ENCODE results near the gene FAM20C. TPM values are rescaled to one million over a fixed set of nuclear protein-coding genes. Genes with fewer than 3 reads are reported as not detected.

FAM20C gene
- total RNA-seq, 1 donor from 2014 or later: 42.9 TPM

DNA sequence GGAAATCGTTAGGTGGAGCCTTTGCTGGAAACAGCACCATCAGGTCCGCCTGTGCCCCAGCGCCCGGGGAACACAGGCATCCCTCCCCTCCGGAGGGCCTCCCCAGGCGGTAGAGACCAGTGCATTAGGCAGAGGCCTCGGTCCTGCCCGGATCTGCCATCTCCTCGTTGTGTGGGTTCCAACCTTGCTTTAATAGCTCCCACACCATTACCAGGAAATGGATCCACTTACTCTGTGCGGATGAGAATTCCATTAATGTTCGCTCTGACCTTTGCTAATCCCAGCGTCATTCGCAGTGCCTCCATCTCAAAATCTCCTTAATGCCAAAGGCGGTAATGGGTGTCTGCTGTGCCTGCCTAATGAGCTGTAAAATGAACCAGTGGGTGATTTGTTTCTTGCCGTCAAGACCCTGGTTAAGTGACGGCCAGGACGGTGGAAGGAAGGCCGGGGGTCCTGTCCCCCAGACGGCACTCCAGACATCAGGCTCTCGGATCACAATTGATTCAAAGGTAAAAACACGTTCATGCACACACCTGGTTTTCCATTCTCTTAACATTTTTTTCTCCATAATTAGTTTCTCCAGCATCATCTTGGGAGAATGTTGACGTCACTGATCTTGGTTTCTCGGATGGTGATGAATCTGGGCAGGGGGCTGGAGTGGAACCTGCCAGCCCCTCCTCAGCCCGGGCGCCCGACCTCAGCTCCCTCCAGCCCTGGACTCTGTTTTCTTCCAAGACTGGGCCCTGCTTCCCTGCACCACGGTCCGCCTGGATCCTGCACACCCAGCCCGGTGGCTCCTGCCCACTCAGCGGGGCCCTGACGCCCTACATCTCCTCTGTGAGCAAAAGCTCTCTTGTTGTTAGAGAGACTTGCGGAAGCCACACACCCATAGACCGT lies 22.8 kb upstream of the FAM20C start:
- no peak overlapping the region for H3K27ac ChIP-seq
- DNase-seq (no peak), ATAC-seq (no peak)
- H3K27me3 ChIP-seq (ENCODE audit: low read depth): peaks cover 6% of the 10 kb centered on the region
- TF ChIP-seq, protein P1, sequence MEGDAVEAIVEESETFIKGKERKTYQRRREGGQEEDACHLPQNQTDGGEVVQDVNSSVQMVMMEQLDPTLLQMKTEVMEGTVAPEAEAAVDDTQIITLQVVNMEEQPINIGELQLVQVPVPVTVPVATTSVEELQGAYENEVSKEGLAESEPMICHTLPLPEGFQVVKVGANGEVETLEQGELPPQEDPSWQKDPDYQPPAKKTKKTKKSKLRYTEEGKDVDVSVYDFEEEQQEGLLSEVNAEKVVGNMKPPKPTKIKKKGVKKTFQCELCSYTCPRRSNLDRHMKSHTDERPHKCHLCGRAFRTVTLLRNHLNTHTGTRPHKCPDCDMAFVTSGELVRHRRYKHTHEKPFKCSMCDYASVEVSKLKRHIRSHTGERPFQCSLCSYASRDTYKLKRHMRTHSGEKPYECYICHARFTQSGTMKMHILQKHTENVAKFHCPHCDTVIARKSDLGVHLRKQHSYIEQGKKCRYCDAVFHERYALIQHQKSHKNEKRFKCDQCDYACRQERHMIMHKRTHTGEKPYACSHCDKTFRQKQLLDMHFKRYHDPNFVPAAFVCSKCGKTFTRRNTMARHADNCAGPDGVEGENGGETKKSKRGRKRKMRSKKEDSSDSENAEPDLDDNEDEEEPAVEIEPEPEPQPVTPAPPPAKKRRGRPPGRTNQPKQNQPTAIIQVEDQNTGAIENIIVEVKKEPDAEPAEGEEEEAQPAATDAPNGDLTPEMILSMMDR (IDR thresholded peaks at IDR 0.05): no peak
- no peak overlapping the region for H3K4me3 ChIP-seq
- H3K36me3 ChIP-seq: no peaks in the 10 kb centered on the region
- peaks cover 10% of the 10 kb centered on the region for H3K4me1 ChIP-seq
- H3K9me3 ChIP-seq: no peaks in the 10 kb centered on the region
- intact Hi-C loops (cut with DNase I): no loop called here

GRCh38 chr7:170551-171363 lies 21.6 kb upstream of the FAM20C start:
- Histone ChIP-seq H3K9me3 (no peaks in the 10 kb centered on the region), H3K27me3 (ENCODE audit: low read depth) (peaks cover 6% of the 10 kb centered on the region), H3K36me3 (no peaks in the 10 kb centered on the region), H3K4me1 (no peaks in the 10 kb centered on the region), H3K27ac (no peak overlapping the region), H3K4me3 (no peak overlapping the region)
- TF ChIP-seq, protein P1 (IDR thresholded peaks at IDR 0.05): no peak
- ATAC-seq (no peak), DNase-seq (no peak)
- intact Hi-C loops (cut with DNase I): no loop called here

DNA sequence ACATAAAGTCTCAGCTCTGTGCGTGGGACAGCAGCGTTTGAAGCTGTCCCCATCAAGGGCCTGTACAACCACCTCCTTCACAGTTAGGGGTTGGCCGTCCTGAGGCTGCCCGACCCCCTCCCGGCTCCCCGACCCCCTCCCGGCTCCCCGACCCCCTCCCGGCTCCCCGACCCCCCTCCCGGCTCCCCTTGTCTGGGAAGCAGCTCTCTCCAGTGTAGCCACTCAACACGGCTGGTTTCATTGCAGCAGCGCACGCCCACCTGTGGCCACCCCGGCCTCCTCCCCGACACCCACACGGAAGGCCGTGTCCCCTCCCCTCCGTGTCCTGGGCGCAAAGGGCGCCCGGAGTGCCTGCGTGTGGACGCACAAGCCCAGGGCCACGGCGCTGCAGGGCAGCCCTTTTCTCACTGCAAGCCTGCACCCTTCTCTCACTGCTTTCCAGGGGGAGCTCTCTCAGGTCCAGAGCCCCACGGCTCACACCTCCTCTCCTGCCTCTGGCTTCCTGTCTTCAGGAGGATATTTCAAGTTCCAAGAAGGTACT lies 20.9 kb upstream of the FAM20C start:
- Histone ChIP-seq H3K27ac (no peak overlapping the region), H3K36me3 (no peaks in the 10 kb centered on the region), H3K4me1 (no peaks in the 10 kb centered on the region), H3K9me3 (no peaks in the 10 kb centered on the region), H3K4me3 (no peak overlapping the region), H3K27me3 (ENCODE audit: low read depth) (peaks cover 6% of the 10 kb centered on the region)
- ATAC-seq: no peak
- DNase-seq: peak; percentile 40
- intact Hi-C loops (cut with DNase I): no loop called here
- TF ChIP-seq, protein P1 (IDR thresholded peaks at IDR 0.05): no peak

DNA sequence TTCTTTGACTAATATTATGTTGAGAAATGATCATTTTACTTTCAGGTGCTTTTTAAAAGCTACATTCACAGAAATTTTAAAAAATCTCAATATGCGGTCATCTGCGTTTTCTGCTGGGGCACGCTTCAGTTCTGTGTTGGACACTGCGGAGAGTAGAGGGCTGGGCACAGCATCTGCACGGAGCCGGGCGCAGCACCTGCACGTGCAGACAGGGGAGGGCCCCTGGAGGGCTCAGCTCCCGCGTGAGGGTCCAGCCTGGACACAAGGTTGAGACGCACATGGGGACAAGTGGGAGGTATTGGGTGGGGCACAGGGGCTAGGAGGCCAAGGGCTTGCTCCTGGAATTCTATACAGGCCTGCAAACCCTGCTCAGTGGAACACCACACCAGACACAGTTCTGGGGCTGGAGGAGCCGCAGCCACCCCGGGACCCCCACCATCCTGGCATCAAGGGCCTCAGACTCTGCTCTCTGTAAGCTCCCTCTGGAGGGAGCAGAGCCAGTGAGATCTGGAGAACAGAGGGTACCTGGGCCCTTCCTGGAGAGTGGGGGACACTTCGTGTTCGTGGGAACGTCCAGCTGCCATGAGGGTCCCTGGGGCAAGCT lies 20.4 kb upstream of the FAM20C start:
- Histone ChIP-seq H3K9me3 (no peaks in the 10 kb centered on the region), H3K36me3 (no peaks in the 10 kb centered on the region), H3K4me3 (no peak overlapping the region), H3K4me1 (no peaks in the 10 kb centered on the region), H3K27me3 (ENCODE audit: low read depth) (peaks cover 6% of the 10 kb centered on the region), H3K27ac (no peak overlapping the region)
- DNase-seq (peak; percentile 27), ATAC-seq (no peak)
- intact Hi-C loops (cut with DNase I): no loop called here
- TF ChIP-seq, protein P1 (IDR thresholded peaks at IDR 0.05): no peak

DNA sequence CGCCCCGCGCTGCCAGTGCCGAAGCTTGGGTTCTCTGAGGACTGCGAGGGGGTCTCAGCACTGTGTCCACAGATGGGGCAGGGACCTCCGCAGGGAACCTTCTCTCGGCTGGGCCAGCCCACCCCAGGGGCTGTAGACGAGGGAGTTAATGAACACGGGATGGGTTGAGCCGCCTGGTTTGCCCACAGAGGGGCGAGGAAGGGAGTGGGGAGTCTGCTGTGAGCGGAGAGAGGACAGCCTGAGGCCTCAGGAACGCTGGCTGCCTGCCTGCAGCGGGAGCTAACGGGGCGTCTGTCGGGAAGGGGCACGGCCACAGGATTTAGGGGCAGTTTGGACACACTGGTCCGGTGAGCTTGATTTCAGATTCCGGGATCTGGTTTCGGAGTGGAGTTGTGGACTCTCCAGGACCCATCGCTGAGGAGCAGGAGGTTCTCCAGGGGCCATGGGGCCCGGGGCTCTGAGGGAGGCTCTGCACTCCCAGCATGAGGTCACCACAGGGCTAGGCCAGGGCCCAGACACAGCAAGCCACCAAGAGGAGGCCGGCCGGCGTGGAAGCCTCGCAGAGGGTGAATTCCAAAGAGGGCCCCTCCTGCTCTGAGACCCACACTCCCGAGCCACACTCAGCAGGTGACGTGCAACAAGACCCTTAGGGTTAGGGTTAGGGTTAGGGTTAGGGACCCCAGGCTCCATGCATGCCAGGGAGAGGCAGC lies 19.0 kb upstream of the FAM20C start:
- H3K27me3 ChIP-seq (ENCODE audit: low read depth): peaks cover 6% of the 10 kb centered on the region
- intact Hi-C loops (cut with DNase I): no loop called here
- no peak for ATAC-seq
- no peaks in the 10 kb centered on the region for H3K4me1 ChIP-seq
- no peaks in the 10 kb centered on the region for H3K36me3 ChIP-seq
- no peak overlapping the region for H3K4me3 ChIP-seq
- no peaks in the 10 kb centered on the region for H3K9me3 ChIP-seq
- DNase-seq: no peak
- no peak overlapping the region for H3K27ac ChIP-seq
- TF ChIP-seq, protein P1 (IDR thresholded peaks at IDR 0.05): no peak

All from lower lobe of right lung (tissue), 2 donors.